Calu3 (cell line): Measurements from ENCODE around the gene ARPP21. TPM values are rescaled to one million over a fixed set of nuclear protein-coding genes. Genes with fewer than 3 reads are reported as not detected.

ENCODE experiments used
- BruUV-seq: library from RNA; stranded (reverse); fragments of 400-500 nt; replicated peaks from 2 replicates; lab custom pipeline; 2021; lab: Mats Ljungman, UMichigan
- CTCF ChIA-PET: fragments of 300-600 bp; sonication (Branson Sonifier 250); formaldehyde crosslinking; loops from one replicate; lab custom pipeline; 2022; ENCODE audit warnings: antibody characterized with exemption; lab: Charles Lee
- DNase-seq: peaks from one replicate; pipeline ENCODE4 v3.0.0; 2022
- H3K27ac Mint-ChIP-seq: one replicate; pipeline ENCODE4 v1.8.0; 2022; ENCODE audit warnings: mixed read lengths; ENCODE audit not compliant: unreplicated experiment
- H3K27me3 Mint-ChIP-seq: one replicate; pipeline ENCODE4 v1.8.0; 2022; ENCODE audit warnings: mixed read lengths; ENCODE audit not compliant: unreplicated experiment
- H3K36me3 Mint-ChIP-seq: one replicate; pipeline ENCODE4 v1.8.0; 2022; ENCODE audit warnings: mild to moderate bottlenecking, moderate library complexity, mixed read lengths; ENCODE audit not compliant: insufficient read depth, unreplicated experiment
- H3K4me1 Mint-ChIP-seq: one replicate; pipeline ENCODE4 v1.8.0; 2022; ENCODE audit warnings: mild to moderate bottlenecking, low read depth, mixed read lengths; ENCODE audit not compliant: unreplicated experiment
- H3K4me3 Mint-ChIP-seq: one replicate; pipeline ENCODE4 v1.8.0; 2022; ENCODE audit warnings: mild to moderate bottlenecking, low read depth, moderate library complexity, mixed read lengths; ENCODE audit not compliant: unreplicated experiment
- H3K9me3 Mint-ChIP-seq: one replicate; pipeline ENCODE4 v1.8.0; 2022; ENCODE audit warnings: low read depth, mixed read lengths; ENCODE audit not compliant: unreplicated experiment
- intact Hi-C: fragments of 100-400 bp; cut with micrococcal nuclease; formaldehyde crosslinking; loops from one replicate; pipeline ENCODE4 v1.10.0; 2022; ENCODE audit not compliant: unreplicated experiment
- total RNA-seq: library from RNA; stranded (reverse); gene quantifications from 2 replicates; pipeline ENCODE4 v1.2.3, GENCODE V29; 2022
- TF ChIP-seq, protein P1 (sequence below): fragments of 200-600 bp; IDR thresholded peaks from one replicate; pipeline ENCODE4 v1.8.0; 2022; ENCODE audit warnings: antibody characterized with exemption; ENCODE audit not compliant: unreplicated experiment

Gene ARPP21
- total RNA-seq, 1 experiment from 2014 or later = not detected

DNA sequence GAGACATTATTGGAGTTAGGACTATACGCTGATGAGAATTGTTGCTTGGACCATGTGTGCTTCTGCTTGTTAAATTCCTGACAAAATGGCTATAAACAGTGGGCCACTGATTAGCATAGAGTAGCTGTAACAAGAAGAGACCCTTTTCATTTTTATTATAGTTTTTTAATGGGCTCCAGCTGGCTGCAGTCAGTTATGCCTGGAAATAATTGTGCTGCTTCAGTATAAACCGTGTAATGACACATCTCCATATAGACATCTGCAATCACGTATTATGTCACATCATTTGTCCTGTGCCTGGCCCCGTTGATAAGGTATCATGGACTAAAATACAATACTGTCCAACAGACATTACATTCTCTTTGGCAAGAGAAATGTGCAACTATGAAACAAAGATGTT lies 50.9 kb downstream of the ARPP21 start:
- Mint-ChIP-seq H3K27ac (no peak overlapping the region), H3K4me1 (no peaks in the 10 kb centered on the region), H3K4me3 (no peak overlapping the region), H3K27me3 (no peaks in the 10 kb centered on the region), H3K36me3 (no peaks in the 10 kb centered on the region), H3K9me3 (no peaks in the 10 kb centered on the region)
- no peak for DNase-seq
- intact Hi-C loops = no loop called here
- no TSS peak for BruUV-seq
- TF ChIP-seq, protein P1, sequence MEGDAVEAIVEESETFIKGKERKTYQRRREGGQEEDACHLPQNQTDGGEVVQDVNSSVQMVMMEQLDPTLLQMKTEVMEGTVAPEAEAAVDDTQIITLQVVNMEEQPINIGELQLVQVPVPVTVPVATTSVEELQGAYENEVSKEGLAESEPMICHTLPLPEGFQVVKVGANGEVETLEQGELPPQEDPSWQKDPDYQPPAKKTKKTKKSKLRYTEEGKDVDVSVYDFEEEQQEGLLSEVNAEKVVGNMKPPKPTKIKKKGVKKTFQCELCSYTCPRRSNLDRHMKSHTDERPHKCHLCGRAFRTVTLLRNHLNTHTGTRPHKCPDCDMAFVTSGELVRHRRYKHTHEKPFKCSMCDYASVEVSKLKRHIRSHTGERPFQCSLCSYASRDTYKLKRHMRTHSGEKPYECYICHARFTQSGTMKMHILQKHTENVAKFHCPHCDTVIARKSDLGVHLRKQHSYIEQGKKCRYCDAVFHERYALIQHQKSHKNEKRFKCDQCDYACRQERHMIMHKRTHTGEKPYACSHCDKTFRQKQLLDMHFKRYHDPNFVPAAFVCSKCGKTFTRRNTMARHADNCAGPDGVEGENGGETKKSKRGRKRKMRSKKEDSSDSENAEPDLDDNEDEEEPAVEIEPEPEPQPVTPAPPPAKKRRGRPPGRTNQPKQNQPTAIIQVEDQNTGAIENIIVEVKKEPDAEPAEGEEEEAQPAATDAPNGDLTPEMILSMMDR = no peak
- CTCF ChIA-PET = no interaction called here

DNA sequence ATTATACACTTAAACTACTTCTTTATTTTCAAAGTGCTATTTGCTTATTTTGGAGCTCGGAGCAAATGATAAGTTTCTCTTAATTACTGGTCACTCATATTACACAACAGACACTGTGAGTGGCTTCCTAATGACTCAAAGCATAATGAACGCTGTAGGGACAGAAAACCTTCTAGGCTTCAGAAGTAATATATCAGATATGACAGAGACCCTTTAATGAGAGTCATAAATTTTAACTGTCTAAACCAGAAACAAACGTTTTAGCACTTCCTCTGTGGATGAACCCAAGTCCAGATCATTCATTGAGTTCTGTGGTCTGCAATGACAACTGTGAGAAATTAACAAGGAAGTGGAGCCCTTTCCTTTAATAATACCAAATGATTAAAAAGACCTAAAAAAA lies 66.6 kb downstream of the ARPP21 start:
- DNase-seq = no peak
- TF ChIP-seq, protein P1 = no peak
- no peaks in the 10 kb centered on the region for H3K4me1 Mint-ChIP-seq
- H3K27ac Mint-ChIP-seq = no peak overlapping the region
- CTCF ChIA-PET = no interaction called here
- no TSS peak for BruUV-seq
- no peak overlapping the region for H3K4me3 Mint-ChIP-seq
- H3K27me3 Mint-ChIP-seq = peaks cover 13% of the 10 kb centered on the region
- intact Hi-C loops = no loop called here
- H3K9me3 Mint-ChIP-seq = no peaks in the 10 kb centered on the region
- no peaks in the 10 kb centered on the region for H3K36me3 Mint-ChIP-seq

DNA sequence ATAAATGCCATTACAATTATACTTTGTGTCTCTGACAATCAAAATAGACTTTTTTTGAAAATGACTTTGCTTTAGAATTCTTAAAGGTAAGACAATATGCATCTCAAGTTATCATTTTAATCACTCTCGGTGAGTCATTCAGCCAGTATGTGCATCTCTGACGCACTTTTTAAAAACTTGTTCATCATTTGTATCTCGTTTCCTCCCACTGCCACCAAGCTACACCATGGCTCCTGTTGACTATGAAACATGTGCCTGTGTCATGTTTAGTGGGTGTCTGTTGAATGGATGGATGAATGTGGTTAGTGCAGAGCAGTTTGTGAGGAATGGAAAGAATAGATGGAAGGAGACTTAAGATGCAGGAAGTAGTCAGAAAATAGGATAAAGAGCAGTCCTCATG lies 68.6 kb downstream of the ARPP21 start:
- CTCF ChIA-PET = no interaction called here
- DNase-seq = no peak
- no peak overlapping the region for H3K27ac Mint-ChIP-seq
- peaks cover 13% of the 10 kb centered on the region for H3K27me3 Mint-ChIP-seq
- H3K9me3 Mint-ChIP-seq = no peaks in the 10 kb centered on the region
- intact Hi-C loops = no loop called here
- no TSS peak for BruUV-seq
- no peaks in the 10 kb centered on the region for H3K4me1 Mint-ChIP-seq
- H3K4me3 Mint-ChIP-seq = no peak overlapping the region
- TF ChIP-seq, protein P1 = no peak
- no peaks in the 10 kb centered on the region for H3K36me3 Mint-ChIP-seq

DNA sequence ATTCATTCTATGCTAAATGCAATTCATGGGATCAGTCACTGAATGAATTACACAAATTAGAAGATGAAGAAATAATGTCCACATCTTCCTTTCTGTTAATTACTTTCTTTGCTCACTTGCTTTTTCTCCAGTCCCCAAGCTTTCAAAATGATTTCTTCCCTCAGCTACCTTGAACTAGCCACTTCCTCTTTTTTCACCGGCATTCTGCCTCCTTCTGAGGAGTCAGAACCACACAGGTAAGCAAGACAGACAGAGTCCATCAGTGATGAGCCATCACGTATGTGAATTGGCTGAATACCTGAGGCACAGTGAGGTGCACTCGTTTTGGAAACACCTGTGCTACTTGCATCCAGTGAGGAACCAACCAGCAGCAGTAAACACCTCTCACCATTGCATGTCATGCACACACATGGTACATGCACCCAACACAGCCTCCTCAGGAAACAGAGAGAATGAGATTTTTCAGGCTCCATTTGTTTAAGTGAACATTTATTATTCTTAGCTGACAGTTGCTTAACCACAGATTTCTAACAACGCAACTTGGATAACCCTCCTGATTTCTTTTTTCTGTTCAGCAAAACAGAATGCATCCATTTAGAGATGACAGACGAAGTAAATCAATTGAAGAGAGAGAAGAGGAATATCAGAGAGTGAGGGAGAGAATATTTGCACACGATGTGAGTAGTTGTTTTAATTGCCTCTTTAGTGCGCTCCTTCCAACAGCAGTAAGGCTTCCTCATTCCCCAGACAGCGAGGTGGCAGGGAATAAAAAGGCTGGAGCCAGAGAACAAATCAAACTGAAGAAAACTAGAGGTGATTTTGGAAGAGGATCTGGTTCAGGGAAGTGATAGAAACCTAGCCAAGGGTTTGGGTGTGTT lies 69.3 kb downstream of the ARPP21 start:
- no peaks in the 10 kb centered on the region for H3K9me3 Mint-ChIP-seq
- peaks cover 13% of the 10 kb centered on the region for H3K27me3 Mint-ChIP-seq
- no peak overlapping the region for H3K4me3 Mint-ChIP-seq
- CTCF ChIA-PET = no interaction called here
- no peaks in the 10 kb centered on the region for H3K36me3 Mint-ChIP-seq
- no peak overlapping the region for H3K27ac Mint-ChIP-seq
- intact Hi-C loops = no loop called here
- TF ChIP-seq, protein P1 = no peak
- DNase-seq = no peak
- H3K4me1 Mint-ChIP-seq = no peaks in the 10 kb centered on the region
- no TSS peak for BruUV-seq
